SK-N-MC (cell line): Measurements from ENCODE around the gene MCM6.

Source experiments
- EZH2 ChIP-seq: fragments of 200-600 bp; sonication (generic); IDR thresholded peaks from one replicate; pipeline ENCODE4 v1.6.1; 2017; ENCODE audit warnings: antibody characterized with exemption
- FOXP2 ChIP-seq: optimal IDR thresholded peaks from 2 replicates; pipeline ENCODE3; 2011; ENCODE audit warnings: mild to moderate bottlenecking, moderate library complexity; ENCODE audit not compliant: insufficient read depth; ENCODE audit errors: extremely low read length, control extremely low read depth
- POLR2AphosphoS5 ChIP-seq: IDR thresholded peaks from 2 replicates; pipeline ENCODE4 v1.6.1; 2012; ENCODE audit warnings: mild to moderate bottlenecking, low read depth, low read length, borderline replicate concordance

DNA sequence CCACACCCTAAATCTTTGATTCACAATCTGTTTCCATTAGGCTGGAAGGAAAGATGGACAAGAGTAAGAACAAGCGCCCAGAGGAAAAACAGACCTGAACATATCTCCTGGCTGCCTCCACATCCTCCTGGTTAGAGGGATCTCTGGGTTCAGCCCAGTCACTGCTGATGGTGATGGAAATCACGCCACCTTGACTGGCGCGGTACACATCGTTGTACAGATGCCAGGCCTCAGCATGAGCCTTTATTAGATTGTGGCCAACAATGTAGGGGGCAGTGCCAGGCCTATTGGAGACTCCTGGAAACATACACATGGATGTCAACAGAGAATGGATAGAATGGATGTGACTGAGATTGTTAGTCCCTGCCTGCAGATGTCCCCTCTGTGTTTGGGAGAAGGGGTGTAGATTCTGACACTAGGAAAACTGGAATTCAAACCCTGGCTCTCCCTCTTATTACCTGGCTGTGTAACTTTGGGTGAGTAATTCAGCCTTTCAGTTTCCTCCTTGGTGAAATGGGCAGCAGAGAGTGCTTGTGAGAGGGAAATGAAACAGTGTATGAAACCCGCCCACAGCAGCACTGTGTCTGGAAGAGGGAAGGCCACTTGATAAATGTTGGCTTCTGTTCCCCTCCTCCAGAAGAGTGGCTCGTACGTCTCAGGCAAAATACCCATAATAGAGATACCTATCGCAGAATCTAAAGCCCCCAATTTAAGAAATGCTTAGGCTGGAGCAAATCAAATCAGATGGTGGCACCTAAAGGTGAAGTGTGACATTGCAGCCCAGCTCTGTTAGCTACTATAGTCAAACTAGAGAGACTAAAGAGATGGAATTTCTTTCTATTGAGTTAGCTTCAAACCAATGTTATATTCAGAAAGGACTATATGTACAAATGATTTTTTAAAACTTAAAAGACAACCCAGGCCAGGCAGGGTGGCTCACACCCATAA, 75.5 kb downstream of the MCM6 start:
- TF ChIP-seq POLR2AphosphoS5 (no peak), EZH2 (no peak), FOXP2 (no peak)
